ENCODE results near the gene EEIG1. TPM values are rescaled to one million over a fixed set of nuclear protein-coding genes. Genes with fewer than 3 reads are reported as not detected.

Gene EEIG1
- total and polyA plus RNA-seq, 2 of the 4 experiments (the other 2 are of a cell fraction) = 1.1 to 23.2 TPM

- no peak overlapping the region for H3K18ac ChIP-seq (ENCODE audit: low read depth, low read length)
- H3K4me3 ChIP-seq (ENCODE audit: insufficient read depth, low read depth, low read length) = peak overlapping the region; percentile 71
- peak overlapping the region; percentile 93 for H3K4me2 ChIP-seq (ENCODE audit: low read depth, low read length)
- peak overlapping the region; percentile 97 for H3K23ac ChIP-seq (ENCODE audit: low read depth, low read length)
- dilution Hi-C loops (cut with HindIII; ENCODE audit: low sequenced_read_pairs, unreplicated experiment) (no loop called here), intact Hi-C loops (cut with micrococcal nuclease) (no loop called here), in situ Hi-C loops (cut with MboI; ENCODE audit: low sequenced_read_pairs) (loop anchor here (5.0 kb wide), 1 partner anchor 160 kb away; no protein-coding TSS in a partner anchor)
- BruUV-seq (replicated peaks) = no TSS peak
- H4K91ac ChIP-seq (ENCODE audit: insufficient read depth, low read depth, low read length) = peak overlapping the region; percentile 37
- TF ChIP-seq MAZ (IDR thresholded peaks at IDR 0.05; ENCODE audit: borderline replicate concordance, low read depth, low read length) (no peak), RAD21 (IDR thresholded peaks at IDR 0.05; ENCODE audit: low read length) (no peak), CEBPB (IDR thresholded peaks at IDR 0.05; ENCODE audit: low read depth, low read length) (no peak), USF2 (IDR thresholded peaks at IDR 0.05; ENCODE audit: low read depth, low read length) (no peak), CTCF (conservative IDR thresholded peaks at IDR 0.05; ENCODE audit: low read depth, low read length) (no peak), ELK1 (IDR thresholded peaks at IDR 0.05; ENCODE audit: borderline replicate concordance, low read depth, low read length) (no peak), RCOR1 (IDR thresholded peaks at IDR 0.05; ENCODE audit: insufficient replicate concordance, low read length) (no peak), POLR2A (IDR thresholded peaks at IDR 0.05; ENCODE audit: low read depth, low read length) (no peak), MXI1 (IDR thresholded peaks at IDR 0.05; ENCODE audit: borderline replicate concordance, low read depth, low read length) (no peak), MAFK (IDR thresholded peaks at IDR 0.05; ENCODE audit: low read depth, low read length) (no peak), NFE2L2 (IDR thresholded peaks at IDR 0.05; ENCODE audit: low read depth, low read length) (no peak), FOS (IDR thresholded peaks at IDR 0.05; ENCODE audit: low read depth, low read length) (no peak), CHD1 (IDR thresholded peaks at IDR 0.05; ENCODE audit: low read depth, low read length) (no peak), RFX5 (IDR thresholded peaks at IDR 0.05; ENCODE audit: low read depth, low read length) (no peak), SMC3 (IDR thresholded peaks at IDR 0.05; ENCODE audit: low read depth, low read length) (no peak), BHLHE40 (IDR thresholded peaks at IDR 0.05; ENCODE audit: low read depth, low read length) (no peak)
- H2BK5ac ChIP-seq (ENCODE audit: low read depth, low read length, poor library complexity, severe bottlenecking) = peak overlapping the region; percentile 50
- H3K27ac ChIP-seq (ENCODE audit: insufficient read depth, low read length) = peak overlapping the region; percentile 68
- H3K56ac ChIP-seq (ENCODE audit: extremely low read depth, insufficient read depth, low read length) = peak overlapping the region; percentile 66; the same call in 1 of the 2 replicates
- DNase-seq = no peak
- CTCF ChIA-PET = interaction anchor here (0.9 to 1.4 kb wide), 2 partner anchors 19 to 180 kb away, joined by 3 to 4 read pairs; no protein-coding TSS in a partner anchor
- 0% methylated on average over 2 of the region's 7 CpGs; no CpG with 5 or more reads in 1 of the 2 experiments for WGBS, 2 experiments (ENCODE audit: extremely low coverage in 2 of 2, insufficient read length in 1 of 2)
- peaks cover 22% of the 10 kb centered on the region for H4K20me1 ChIP-seq (ENCODE audit: insufficient read depth, low read length)
- no peak overlapping the region for H2BK120ac ChIP-seq (ENCODE audit: low read depth, low read length)
- H3K9ac ChIP-seq (ENCODE audit: low read depth, low read length) = peak overlapping the region; percentile 85
- peaks cover 32% of the 10 kb centered on the region for H3K9me1 ChIP-seq (ENCODE audit: insufficient read depth, low read length)
- H3K4me1 ChIP-seq (ENCODE audit: control insufficient read depth, insufficient read depth, low read length) = peaks cover 17% of the 10 kb centered on the region
- H4K5ac ChIP-seq (ENCODE audit: low read depth, low read length) = peak overlapping the region; percentile 58
- no peak overlapping the region for H2BK15ac ChIP-seq (ENCODE audit: low read depth, low read length)
- H2AK9ac ChIP-seq (replicated peaks; ENCODE audit: low read depth, low read length, poor library complexity) = peak overlapping the region; percentile 99
- no peaks in the 10 kb centered on the region for H3K9me3 ChIP-seq (ENCODE audit: control insufficient read depth, insufficient read depth, low read length)
- H3K4ac ChIP-seq (ENCODE audit: low read depth, low read length) = peak overlapping the region; percentile 83
- POLR2A ChIA-PET (ENCODE audit: unreplicated experiment) = no interaction called here
- peaks cover 16 to 42% of the 10 kb centered on the region in 2 experiments; a peak in 3 of 4 replicates for H3K79me1 ChIP-seq (ENCODE audit: low read depth in 1 of 2, low read length in 2 of 2)
- no peak; the same call in 1 of the 2 replicates for ATAC-seq (ENCODE audit: low read depth)
- H2AK5ac ChIP-seq (ENCODE audit: low read depth, low read length) = peak overlapping the region; percentile 98
- H3K36me3 ChIP-seq (ENCODE audit: control insufficient read depth, insufficient read depth, low read length) = peaks cover 12% of the 10 kb centered on the region
- no peak overlapping the region for H2BK20ac ChIP-seq (ENCODE audit: low read depth, low read length)
- peak overlapping the region; percentile 92 for H3K14ac ChIP-seq (replicated peaks; ENCODE audit: low read depth, low read length)
- no peaks in the 10 kb centered on the region for H3K27me3 ChIP-seq (ENCODE audit: control insufficient read depth, insufficient read depth, low read length)
- H2AFZ ChIP-seq (replicated peaks; ENCODE audit: low read length, poor library complexity) = peak overlapping the region; percentile 96
- peak overlapping the region; percentile 86 to 94; a peak in 3 of 4 replicates for H4K8ac ChIP-seq (ENCODE audit: low read depth in 2 of 2, low read length in 2 of 2)
These were observed 43.8 kb downstream of the EEIG1 start for GRCh38 chr9:127937056-127937387.
